Heart left ventricle (tissue), 13 donors: ENCODE data around the gene SMARCB1.

Source experiments
- POLR2A ChIP-seq, 2 donors: fragments of 450-650 bp; IDR thresholded peaks; one replicate each; pipeline ENCODE4 v1.6.1; 2017; ENCODE audit warnings: antibody characterized with exemption in 2 of 2, mild to moderate bottlenecking in 2 of 2, moderate library complexity in 2 of 2
- TF ChIP-seq, protein P1 (sequence below), 12 donors: fragments of 200-600 bp; sonication (generic) in 4 of 12; IDR thresholded peaks; one replicate each; pipeline versions ENCODE4 v1.5.0 to v1.8.0; 2018 to 2022; ENCODE audit warnings: antibody characterized with exemption in 12 of 12, mild to moderate bottlenecking in 5 of 12
- donor health status: ischemic (EF 13 %, LVEDD 7.1; RV severe dilation, severe dysfunction).
- donor health status: DM: no; HTN: yes; CAD: no.
- donor health status: DM: no; HTN: no; CAD: no.
- donor health status: ischemic (EF 25% LVEDD 6.9; RV normal size, moderate dysfunction).
- donor health status: ischemic (EF 25% LVEDD 5.7; RV mildly dilated, moderate dysfunction).
- donor health status: ischemic (EF 35%, LVEDD 5.7; RV mildly dilated, moderate dysfunction).
- donor health status: nonischemic (EF 11% LVEDD 7.7; RV severe dilation, severe dysfunction).
- donor health status: DM: yes; HTN: yes; CAD: no.
- donor health status: PGD.
- donor health status: ischemic (EF 29% LVEDD 5.4; RV normal size, mild dysfunction).
- donor health status: nonischemic (EF 23%, LVEDD 6.1; RV moderate dilation, normal function).

DNA sequence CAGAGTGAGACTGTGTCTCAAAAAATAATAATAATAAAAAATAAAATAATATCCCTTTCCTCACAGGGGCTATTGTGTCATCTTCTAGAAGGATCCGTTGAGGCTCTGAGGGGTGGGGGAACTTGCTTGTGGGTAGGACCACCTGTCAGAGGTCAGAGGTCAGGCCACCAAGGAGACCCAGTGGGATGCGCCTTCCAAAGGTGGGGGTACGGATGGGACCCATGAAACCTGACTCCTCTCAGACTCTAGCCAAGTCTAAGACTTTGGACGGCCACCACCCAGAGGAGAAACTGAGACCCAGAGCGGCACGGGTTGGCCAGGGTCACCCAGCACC is 14.5 kb upstream of the SMARCB1 start:
- TF ChIP-seq, protein P1, sequence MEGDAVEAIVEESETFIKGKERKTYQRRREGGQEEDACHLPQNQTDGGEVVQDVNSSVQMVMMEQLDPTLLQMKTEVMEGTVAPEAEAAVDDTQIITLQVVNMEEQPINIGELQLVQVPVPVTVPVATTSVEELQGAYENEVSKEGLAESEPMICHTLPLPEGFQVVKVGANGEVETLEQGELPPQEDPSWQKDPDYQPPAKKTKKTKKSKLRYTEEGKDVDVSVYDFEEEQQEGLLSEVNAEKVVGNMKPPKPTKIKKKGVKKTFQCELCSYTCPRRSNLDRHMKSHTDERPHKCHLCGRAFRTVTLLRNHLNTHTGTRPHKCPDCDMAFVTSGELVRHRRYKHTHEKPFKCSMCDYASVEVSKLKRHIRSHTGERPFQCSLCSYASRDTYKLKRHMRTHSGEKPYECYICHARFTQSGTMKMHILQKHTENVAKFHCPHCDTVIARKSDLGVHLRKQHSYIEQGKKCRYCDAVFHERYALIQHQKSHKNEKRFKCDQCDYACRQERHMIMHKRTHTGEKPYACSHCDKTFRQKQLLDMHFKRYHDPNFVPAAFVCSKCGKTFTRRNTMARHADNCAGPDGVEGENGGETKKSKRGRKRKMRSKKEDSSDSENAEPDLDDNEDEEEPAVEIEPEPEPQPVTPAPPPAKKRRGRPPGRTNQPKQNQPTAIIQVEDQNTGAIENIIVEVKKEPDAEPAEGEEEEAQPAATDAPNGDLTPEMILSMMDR (IDR thresholded peaks at IDR 0.05), result no peak
- TF ChIP-seq POLR2A (IDR thresholded peaks at IDR 0.05), result no peak
